ENCODE results near the gene CHST15.

The CHST15 gene

GRCh38 chr10:124092860-124093773, at the start of gene CHST15:
Gene CHST15, minus strand, starts transcription at chr10:124093598. Its CDS starts 47,386 bp downstream, at chr10:124046212.
- DNase-seq = peak in 41 of 56 donors; percentile 12 to 81 (median 45)

GRCh38 chr10:124142960-124143359, 49.6 kb upstream of the CHST15 start:
- DNase-seq = no peak

GRCh38 chr10:124142006-124142739, 48.8 kb upstream of the CHST15 start:
- no peak for DNase-seq

GRCh38 chr10:124138883-124139348, 45.5 kb upstream of the CHST15 start:
- DNase-seq = no peak

- DNase-seq = peak in 29 of 56 donors; percentile 5 to 92 (median 47)
These were observed 44.9 kb upstream of the CHST15 start for GRCh38 chr10:124138195-124138882.

- DNase-seq = peak in 1 of 56 donors; percentile 9
These were observed 41.0 kb upstream of the CHST15 start for GRCh38 chr10:124134251-124134893.

GRCh38 chr10:124132876-124133275, 39.5 kb upstream of the CHST15 start:
- DNase-seq = no peak

- no peak for DNase-seq
These were observed 38.9 kb upstream of the CHST15 start for GRCh38 chr10:124132306-124132705.

GRCh38 chr10:124131172-124131571, 37.8 kb upstream of the CHST15 start:
- DNase-seq = no peak

GRCh38 chr10:124130198-124130900, 37.0 kb upstream of the CHST15 start:
- no peak for DNase-seq

- DNase-seq = no peak
These were observed 36.1 kb upstream of the CHST15 start for GRCh38 chr10:124129471-124129870.

GRCh38 chr10:124128811-124129145, 35.4 kb upstream of the CHST15 start:
- no peak for DNase-seq

GRCh38 chr10:124127965-124128810, 34.8 kb upstream of the CHST15 start:
- no peak for DNase-seq

- DNase-seq = no peak
These were observed 34.2 kb upstream of the CHST15 start for GRCh38 chr10:124127563-124127962.

GRCh38 chr10:124126983-124127385, 33.6 kb upstream of the CHST15 start:
- DNase-seq = no peak

- DNase-seq = no peak
These were observed 33.0 kb upstream of the CHST15 start for GRCh38 chr10:124126145-124126982.

- DNase-seq = no peak
These were observed 32.1 kb upstream of the CHST15 start for GRCh38 chr10:124125305-124126116.

GRCh38 chr10:124124769-124125161, 31.4 kb upstream of the CHST15 start:
- DNase-seq = no peak
